ENCODE data around the gene RAF1.
"Not testable (repeated sequence)": the region's sequence is repeated elsewhere in the genome, so short reads cannot be mapped to it uniquely, and the experiment has no call there.

The RAF1 gene

DNA sequence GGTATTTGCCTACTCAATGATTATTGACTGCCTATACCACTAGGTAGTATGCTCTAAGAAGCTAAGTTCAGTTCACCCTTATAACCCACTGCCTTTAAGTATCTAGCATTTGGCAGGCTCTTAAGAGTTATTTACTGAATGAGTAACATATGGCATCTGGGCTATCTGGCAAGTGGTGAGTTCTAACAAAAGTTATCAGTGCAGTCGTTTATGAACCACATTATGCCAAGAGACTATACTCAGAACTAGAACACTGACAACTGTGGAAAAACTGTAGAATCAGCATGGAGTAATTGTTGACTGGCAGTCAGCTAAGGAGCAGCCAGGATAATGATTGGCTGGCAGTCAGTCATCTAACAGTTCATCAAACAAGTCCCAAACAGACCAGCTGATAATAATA lies 25.8 kb downstream of the RAF1 start:
- no peak for DNase-seq

GRCh38 chr3:12633108-12633507 lies 30.8 kb downstream of the RAF1 start:
- no peak for DNase-seq

DNA sequence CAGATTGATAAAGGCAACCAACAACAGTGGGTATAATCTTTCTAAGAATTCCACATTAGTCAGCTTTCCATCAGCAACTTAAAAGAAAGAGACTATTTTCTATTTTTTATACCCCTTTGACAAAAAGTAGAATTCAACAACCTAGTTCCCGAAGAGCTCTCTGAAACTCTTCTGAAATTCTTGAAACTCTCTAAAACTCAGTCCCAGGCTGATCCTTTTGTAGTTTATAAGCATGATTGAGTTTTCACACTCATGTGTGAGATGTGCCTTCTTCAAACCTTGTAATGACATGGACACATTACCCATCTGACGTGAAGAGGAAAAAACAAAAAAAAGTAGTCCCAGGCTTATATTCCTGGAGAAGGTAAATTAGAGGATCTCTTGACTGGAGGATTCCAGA lies 31.4 kb downstream of the RAF1 start:
- DNase-seq = no peak

- not testable (repeated sequence) for DNase-seq
Measured at GRCh38 chr3:12630843-12631242, 33.1 kb downstream of the RAF1 start.

GRCh38 chr3:12630292-12630691 lies 33.6 kb downstream of the RAF1 start:
- DNase-seq = no peak

GRCh38 chr3:12629560-12629959 lies 34.4 kb downstream of the RAF1 start:
- no peak for DNase-seq

GRCh38 chr3:12628813-12629212 lies 35.1 kb downstream of the RAF1 start:
- DNase-seq = no peak

DNA sequence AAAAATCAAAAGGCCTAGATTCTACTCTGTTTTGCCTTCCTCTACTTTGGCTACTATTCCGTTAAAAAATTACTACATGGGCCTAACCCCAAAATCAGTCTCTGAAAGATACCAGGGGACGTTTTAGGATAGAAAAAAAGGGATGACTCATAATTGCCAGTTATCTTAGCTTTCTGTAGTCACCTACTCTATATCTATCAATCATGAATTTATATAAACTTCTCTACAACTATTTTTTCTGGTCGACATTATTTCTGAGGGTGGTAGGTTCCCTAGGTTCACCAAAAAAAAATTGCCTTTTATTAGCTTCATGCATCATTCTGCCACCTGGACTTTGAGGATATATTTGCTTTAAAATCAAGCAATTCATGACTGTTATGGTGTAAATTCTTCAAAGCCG lies 36.5 kb downstream of the RAF1 start:
- DNase-seq = no peak

- DNase-seq = not testable (repeated sequence)
Measured at GRCh38 chr3:12624964-12625363, 39.0 kb downstream of the RAF1 start.

DNA sequence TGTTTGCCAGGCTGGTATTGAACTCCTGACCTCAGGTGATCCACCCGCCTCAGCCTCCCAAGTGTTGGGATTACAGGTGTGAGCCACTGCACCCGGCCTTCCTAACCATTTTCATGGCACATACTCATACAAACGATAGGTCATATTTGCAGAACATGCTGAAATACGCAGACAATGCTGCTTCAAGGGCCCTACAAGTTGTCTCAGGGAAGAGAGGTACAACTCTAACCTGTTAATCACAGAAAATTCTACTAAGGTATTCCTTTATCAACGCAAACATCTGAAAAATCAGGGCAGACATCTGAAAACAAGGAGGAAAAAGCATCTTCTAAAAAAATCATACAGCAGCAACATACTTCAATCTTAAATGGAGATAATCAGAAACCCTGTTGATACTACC lies 39.9 kb downstream of the RAF1 start:
- no peak for DNase-seq

GRCh38 chr3:12622335-12622734 lies 41.6 kb downstream of the RAF1 start:
- DNase-seq = no peak

GRCh38 chr3:12620729-12621128 lies 43.2 kb downstream of the RAF1 start:
- no peak for DNase-seq

GRCh38 chr3:12620305-12620704 lies 43.6 kb downstream of the RAF1 start:
- no peak for DNase-seq

- no peak for DNase-seq
Measured at GRCh38 chr3:12618426-12618825, 45.5 kb downstream of the RAF1 start.

DNA sequence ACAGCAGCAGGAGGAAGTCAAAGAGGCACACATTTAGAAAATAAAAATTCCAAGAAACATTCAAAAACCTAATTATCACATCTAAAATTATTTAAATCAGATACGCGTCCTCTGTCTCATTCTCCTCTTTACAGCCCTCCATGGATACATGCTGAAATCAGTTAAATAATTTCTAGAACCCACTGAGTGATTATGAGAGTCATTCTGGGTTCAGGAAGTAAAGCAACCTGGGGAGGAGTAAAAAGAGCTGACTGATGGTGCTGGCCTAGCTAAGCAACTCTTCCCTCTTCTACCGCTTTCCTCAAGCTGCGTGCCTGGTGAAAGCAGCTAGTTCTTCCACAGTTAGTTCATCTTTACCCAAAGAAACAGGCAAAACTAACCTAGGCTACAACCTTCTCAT lies 48.7 kb downstream of the RAF1 start:
- no peak for DNase-seq

DNA sequence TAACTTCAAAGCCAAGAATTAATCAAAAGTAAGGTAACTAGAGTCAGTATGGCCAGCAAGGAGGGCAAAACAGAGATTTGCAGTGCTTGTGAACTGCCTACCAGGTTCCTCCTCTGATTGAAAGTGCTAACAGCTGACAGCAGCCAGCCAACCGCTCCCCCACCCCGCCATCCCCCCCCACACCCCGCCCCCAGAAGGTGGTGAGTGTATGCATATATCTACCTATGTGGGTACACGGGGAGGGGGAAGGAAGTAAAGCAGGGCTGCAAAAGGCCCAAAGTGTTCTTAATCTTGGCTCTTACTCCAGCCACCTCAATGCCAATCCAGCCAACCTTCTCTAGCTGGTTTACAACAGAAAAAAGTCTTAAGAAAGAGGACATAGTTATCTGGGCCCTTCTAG lies 50.7 kb downstream of the RAF1 start:
- no peak for DNase-seq

- no peak for DNase-seq
Measured at GRCh38 chr3:12612514-12613226, 51.2 kb downstream of the RAF1 start.

- DNase-seq = no peak
Measured at GRCh38 chr3:12611117-12611516, 52.8 kb downstream of the RAF1 start.

- DNase-seq = no peak
Measured at GRCh38 chr3:12608376-12608775, 55.5 kb downstream of the RAF1 start.

DNA sequence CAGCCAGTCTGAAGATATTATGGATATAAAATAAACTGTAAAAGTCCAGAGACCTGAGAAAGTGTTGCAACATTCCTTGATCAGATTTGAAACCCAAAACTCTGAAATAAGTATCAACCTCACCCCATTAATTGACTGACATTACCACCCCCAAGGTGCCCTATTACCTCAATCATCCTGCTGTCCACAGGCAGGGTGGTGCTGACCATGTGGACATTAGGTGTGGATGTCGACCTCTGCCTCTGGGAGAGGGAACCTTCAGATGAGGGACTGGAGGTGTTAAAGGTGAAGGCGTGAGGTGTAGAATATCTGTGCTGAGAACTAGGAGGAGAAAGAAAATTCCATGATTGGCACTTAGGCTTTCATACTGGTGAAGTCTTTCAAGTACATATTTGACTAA lies 59.9 kb downstream of the RAF1 start:
- DNase-seq = no peak

GRCh38 chr3:12601072-12601471 lies 62.8 kb downstream of the RAF1 start:
- DNase-seq = no peak

DNA sequence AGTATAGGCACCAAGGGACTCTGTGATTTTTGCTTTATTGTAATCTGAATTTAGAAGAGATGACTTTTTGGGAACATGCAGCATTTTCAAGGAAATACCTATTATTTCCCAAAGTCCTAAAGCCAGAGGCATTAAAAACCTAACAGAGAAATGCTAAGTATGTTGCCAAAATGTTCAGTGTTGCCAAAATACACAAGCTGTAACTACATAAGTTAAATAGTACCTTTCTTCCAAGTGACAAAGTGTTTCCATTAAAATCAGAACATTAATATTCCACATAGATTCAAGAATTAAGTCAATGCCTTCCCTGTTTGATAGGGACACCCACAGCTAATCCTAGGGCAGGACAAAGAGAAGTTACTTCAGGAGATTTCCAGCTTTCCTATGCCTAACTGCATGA lies 65.0 kb downstream of the RAF1 start:
- no peak for DNase-seq

DNA sequence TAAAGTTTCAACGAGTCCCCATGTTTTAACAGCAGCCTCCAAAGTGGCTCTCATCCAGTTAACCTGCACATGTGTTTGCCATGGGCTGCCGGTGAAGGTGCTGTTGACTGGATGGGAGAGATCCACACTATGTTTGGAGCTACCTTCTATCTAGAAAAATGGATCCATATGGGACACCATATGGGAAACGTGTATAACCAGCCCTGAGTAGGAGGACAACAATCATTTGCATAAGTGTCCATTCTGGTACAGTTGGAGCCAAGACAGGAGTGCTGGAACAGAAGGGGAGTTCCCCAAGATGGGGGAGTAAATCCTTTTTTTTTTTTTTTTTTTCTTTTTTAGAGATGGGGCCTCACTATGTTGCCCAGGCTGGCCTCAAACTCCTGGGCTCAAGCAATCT lies 70.4 kb downstream of the RAF1 start:
- DNase-seq = no peak

DNA sequence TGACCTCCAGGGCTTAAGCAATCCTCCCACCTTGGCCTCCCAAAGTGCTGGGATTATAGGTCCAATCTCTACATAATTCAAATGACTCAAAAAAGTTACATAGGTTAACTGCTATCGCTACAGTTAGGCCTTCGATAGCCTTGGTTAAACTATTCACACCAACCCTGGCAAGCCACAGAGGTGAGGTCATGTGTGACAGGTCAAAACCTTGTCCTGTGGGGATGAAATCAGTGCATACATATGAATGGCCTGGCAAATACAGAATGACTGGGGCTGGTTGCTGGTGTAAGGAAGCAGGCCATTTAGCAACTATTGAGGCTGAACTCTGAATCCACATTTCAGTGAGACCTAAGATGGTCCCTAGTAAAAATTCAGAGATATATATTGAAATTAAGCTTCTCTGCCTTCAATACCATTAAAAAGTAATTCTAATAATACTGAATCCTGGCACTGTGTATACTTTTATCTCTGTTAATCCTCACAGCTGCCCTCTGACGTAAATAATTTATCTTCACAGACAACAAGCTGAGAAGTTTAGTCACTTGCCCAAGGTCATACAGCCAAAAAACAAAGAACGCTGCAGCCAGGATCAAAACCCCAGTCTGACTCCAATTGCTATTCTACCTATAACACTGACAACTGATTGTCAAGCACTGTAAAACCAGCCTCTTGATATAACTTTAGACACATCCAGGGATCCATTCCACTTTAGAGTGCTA lies 71.8 kb downstream of the RAF1 start:
- no peak for DNase-seq

GRCh38 chr3:12591456-12591855 lies 72.5 kb downstream of the RAF1 start:
- DNase-seq = no peak

All from activated CD4-positive, alpha-beta T cell treated with anti-CD3 and anti-CD28 coated beads, Interleukin-2, amount 50 U/mL, for 4 hours (primary cell).